Hematopoietic multipotent progenitor cell treated with erythropoietin and hydrocortisone succinate and interleukin-3 and kit ligand, for 15 days (in vitro differentiated cells): ENCODE results near the gene HS1BP3.
A peak's percentile ranks its signal among the peaks of the same experiment; 100 is the strongest.

ENCODE experiments used
- DNase-seq: peaks from one replicate; pipeline ENCODE4 v3.0.0-alpha.2; 2015; ENCODE audit warnings: low spot score

Gene HS1BP3

DNA sequence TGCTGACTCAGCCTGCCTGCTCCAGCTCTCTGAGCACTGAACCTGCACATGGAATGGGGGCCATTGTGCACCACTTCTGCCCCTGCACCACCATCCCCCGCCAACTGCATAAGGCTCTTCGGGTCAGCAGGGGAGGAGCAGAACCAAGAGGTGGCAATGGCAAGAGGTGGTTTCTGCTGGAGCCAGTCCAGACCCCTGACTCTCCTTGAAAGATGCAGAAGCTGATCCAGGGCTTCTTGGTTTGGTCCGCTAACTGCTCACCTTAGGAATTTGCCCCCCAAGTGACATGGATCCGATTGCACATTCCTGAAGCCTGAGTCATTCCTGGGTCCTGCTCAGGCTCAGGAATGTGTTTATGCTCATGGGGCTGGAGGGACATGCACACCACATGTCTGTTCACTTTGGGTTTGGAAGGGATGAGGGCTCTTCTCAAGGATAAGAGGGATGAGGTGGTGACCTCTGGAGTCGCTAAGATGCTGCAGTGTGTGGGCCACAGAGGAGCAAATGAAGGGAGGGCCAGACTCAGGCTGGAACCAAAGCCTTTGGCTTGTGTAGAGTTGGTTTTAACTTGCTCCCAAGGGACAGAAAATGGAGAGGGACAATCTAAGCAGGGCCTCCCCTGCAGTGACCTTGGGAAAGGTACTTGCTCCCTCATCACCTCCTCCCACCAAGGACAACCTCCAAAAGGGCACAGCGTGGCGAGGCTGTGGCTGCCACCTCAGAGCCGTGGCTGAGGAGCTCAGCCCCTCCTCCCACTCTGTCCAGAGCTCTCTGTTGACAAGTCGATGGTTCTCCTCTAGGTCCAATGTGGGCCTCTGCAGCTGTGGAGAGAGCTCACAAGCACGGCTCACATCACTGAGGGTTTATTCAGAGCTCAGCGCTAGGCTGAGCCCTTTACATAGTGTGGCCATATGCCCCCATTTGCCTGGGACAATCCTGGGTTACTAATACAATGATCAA lies 66.2 kb downstream of the HS1BP3 start:
- no peak for DNase-seq

GRCh38 chr2:20584045-20584398 lies 66.9 kb downstream of the HS1BP3 start:
- no peak for DNase-seq

- no peak for DNase-seq
These were observed 67.4 kb downstream of the HS1BP3 start for GRCh38 chr2:20583425-20583881.

GRCh38 chr2:20582600-20583221 lies 68.2 kb downstream of the HS1BP3 start:
- DNase-seq, result no peak

DNA sequence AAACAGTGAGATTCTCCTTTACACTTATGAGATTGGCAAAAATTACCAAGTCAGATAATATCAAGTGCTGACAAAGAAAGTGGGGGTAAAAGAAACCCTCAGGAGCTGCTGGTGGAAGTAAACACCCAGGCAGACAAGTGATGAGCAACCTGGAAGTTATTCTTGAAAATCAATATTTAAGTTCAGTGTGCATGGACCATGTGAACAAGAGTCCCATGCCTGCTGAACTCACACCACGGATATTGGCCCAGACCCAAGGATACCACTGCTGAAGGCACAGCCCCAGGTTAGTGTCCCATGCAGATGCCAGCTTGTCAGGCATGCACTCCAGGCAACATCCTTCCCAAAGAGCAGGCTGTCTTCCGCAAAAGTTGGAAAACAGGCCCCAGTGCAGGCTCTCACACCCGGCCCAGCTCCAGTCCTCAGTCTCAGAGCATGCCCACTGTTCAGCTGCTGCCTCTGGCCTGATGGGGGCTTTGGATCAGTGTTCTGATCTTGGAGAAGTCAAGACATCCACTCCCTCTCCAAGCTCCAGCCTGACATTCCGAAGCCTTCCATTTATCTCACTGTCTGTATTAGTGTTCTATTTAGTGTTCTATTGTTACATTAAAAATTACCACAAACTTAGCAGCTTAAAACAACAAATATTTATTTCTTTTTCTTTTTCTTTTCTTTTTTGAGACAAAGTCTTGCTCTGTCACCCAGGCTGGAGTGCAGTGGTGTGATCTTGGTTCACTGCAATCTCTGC lies 70.0 kb downstream of the HS1BP3 start:
- DNase-seq, result no peak

- DNase-seq, result peak; percentile 69
These were observed 71.0 kb downstream of the HS1BP3 start for GRCh38 chr2:20579866-20580265.

GRCh38 chr2:20578895-20579825 lies 71.7 kb downstream of the HS1BP3 start:
- peak; percentile 81 for DNase-seq

GRCh38 chr2:20578266-20578894 lies 72.5 kb downstream of the HS1BP3 start:
- no peak for DNase-seq

DNA sequence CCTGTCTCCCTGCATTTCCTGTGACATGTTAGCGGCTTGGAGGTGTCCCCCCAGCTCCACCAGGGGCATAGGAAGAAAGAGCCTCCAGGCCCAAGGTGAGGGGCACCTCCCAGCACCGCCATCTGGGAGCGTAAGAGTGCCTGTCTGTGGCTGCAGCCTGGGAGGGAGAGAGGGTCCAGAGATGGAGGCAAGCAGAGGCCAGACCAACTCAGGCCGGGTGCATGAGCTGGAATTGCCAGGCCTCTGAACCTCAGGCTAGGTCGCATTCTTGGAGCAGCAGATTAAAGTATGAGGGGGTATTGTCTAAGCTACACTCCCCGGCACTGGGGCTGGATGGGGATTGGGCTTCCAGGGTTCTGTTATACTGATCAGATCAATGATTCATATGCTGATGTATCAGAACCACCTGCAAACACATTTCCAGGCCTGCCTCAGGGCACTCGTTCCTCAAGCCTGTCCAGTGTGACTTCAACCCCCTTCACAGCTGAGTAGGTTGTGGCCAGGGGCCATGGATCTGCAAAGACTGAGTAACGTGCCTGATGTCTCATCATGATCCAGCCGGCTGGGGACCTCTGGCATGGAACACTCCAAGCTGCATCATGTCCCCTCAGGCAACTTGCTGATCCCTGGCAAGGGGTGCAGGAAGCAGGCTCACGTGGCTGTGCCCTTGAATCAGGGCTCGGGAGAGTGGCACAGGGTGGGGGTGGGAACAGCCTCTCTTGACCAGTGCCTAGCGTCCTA lies 73.2 kb downstream of the HS1BP3 start:
- DNase-seq, result no peak

GRCh38 chr2:20576598-20577115 lies 74.2 kb downstream of the HS1BP3 start:
- peak; percentile 74 for DNase-seq

GRCh38 chr2:20575935-20576597 lies 74.8 kb downstream of the HS1BP3 start:
- no peak for DNase-seq

- DNase-seq, result no peak
These were observed 75.5 kb downstream of the HS1BP3 start for GRCh38 chr2:20575414-20575813.

DNA sequence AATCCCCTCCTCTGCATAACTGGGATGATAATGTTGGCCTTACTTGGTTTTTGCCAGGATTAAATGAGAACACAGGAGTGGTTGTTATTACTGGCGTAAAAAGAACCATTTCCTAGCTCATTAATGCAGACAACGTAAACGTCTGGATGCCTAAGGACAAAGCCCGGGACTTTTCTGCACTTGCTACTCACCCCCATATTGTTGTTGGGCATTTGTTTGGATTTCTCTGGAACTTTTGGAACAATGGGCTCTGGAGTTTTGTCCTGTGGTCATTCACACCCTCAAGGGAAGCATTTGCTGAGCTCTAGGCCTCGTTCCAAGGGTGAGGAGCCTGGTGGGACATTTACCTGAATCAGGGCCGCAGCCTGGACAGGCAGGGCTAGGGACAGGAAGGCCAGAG lies 76.0 kb downstream of the HS1BP3 start:
- no peak for DNase-seq

- no peak for DNase-seq
These were observed 76.4 kb downstream of the HS1BP3 start for GRCh38 chr2:20574423-20574911.

DNA sequence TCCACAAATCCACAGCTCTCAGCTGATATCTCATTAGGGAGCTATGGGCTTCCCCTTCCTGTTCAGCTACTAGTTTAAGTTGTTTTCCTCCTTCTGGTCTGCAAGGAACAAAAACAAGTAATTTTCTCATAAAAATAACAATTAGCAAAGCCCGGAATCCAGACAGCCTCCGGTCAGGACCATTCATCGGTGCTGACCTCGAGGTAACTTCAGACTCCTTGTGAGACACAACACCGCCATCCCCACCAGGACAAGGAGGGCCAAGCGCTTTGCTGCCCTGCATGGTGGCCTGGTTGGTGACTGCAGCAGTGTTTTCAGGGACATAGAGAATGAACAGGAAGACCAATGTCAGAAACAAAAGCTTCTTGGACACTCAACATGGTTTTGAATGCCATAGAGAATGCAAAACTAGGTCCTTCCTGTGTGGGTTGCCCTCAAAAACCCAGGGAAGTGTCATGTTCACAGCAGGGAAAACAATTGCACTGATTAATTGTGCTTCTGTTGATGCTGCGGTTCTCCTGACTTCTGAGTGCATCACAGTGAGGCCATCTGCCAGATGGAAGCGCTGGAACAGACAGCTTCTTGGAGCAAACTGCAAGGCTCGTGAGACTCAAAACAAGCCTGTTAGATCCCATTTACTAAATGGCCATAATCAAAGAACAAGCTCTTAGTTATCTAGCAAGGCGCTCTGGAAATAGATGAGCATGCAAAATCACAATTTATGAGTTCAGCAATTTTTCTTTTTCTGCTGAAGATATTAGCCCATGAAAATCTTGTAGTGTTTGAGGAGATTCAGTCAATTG lies 77.1 kb downstream of the HS1BP3 start:
- no peak for DNase-seq

- no peak for DNase-seq
These were observed 78.7 kb downstream of the HS1BP3 start for GRCh38 chr2:20572221-20572620.

- no peak for DNase-seq
These were observed 79.2 kb downstream of the HS1BP3 start for GRCh38 chr2:20571644-20572215.

DNA sequence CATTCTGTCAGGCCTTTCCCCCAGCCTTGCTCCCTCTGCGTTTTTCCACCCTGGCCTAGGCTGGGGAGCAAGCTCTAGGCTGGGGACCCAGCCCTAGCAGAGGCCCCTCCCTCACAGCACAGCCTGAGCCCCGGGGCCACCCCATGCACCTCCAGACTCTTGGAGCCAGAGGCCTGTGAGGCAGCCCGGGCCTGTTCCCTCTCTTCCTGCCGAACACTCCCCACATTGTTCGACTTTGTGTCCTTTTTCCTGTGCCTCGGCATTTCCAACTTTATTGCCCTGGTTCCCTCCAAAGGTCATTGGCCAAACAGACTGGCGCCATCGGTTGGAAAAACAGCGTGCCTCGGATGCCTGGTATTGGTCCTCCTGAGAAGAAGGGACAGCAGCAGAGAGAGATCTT lies 79.7 kb downstream of the HS1BP3 start:
- no peak for DNase-seq
